CD4-positive, alpha-beta T cell treated with Interleukin-10 for 1 hour (primary cell): ENCODE results near the gene MACROD2.

ENCODE experiments used
- DNase-seq: peaks from one replicate; pipeline ENCODE4 v3.0.0-alpha.2; 2020

Gene MACROD2

DNA sequence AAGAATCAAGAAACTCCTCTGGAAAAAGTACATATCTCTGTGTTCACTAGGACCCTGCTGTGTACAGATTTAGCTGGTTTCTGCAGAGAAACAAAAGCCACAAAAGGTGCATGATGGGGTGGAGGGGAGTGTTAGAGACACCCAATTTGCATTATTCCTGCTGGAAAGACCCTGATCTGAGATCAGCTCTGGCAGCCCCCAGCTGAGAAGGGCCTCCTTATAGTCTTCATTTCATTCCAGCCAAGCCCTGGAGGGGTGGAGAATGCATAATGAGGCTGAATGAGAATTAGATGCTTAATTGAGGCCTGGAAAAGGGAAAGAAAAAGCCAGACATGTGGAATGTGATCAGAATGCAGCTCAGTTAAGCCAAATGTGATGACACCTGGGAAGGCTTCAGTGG is 2032.4 kb downstream of the MACROD2 start:
- no peak for DNase-seq

DNA sequence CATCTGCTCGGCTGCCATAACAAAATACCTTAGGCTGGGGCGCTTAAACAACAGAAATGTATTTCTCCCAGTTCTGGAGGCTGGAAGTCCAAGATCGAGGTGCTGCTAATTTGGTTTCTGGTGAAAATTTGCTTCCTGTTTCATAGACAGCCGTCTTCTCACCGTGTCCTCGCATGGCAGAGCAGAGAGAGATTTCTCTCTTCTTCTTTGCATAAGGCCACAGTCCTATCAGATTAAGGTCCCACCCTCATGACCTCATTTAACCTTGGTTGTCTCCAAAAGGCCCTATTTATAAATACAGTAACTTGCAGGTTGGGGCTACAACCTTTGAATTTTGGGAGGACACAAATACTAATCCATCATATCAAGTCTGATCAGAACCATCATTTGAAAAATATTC is 2033.6 kb downstream of the MACROD2 start:
- no peak for DNase-seq

DNA sequence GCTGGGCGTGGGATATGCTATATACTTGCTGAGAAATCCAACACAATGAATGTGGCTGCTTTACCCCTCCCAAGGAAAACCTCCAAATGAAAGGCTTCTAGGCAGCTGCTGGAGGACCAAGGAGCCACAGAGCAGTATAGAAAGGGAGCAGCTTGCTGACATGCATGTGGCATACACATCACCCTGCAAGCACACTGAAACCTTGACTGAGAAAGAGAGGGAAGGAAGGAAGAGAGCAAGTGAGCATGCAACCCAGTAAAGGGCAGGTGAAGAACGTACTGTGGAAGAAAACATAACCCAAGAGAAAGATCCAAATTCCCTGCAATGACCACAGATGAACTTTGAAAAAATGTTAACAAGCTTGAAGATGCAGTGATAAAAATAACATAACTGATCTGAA is 2034.9 kb downstream of the MACROD2 start:
- no peak for DNase-seq

DNA sequence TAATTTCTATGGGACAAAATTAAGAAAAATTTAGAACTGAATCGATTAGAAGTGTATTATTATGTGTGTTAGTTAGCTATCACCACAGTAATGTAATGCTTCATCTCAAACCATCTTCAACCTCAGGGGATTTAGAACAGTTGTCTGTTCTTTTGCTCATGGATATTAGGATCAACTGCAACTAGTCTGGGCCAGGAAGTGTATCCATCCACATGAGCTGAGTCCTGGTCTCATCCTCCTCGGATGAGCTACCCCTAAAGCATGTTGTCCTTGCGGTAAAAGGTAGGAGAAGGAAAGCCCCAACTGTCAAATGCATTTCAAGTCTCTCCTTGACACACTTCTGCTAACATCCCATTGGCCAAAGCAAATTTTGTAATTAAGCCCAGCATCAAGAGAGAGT is 2040.3 kb downstream of the MACROD2 start:
- no peak for DNase-seq

DNA sequence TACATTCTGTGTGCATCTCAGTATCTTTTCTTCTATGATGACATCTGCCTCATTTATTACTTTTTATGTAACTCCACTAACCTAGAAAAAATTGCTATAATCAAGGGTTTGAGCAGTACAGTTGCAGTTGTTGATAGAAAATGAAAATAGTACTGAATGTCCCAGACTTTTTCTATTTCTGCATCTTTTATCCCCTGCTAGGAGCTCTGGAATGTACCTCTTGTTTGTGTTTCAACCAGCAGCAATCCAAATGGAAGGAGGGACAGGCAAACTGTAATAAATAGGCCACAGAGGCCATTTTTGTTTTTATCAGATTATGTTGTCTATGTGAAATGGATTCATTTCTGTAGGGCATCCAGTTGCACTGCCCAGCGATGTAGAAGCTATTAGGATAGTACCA is 2041.0 kb downstream of the MACROD2 start:
- DNase-seq = no peak

DNA sequence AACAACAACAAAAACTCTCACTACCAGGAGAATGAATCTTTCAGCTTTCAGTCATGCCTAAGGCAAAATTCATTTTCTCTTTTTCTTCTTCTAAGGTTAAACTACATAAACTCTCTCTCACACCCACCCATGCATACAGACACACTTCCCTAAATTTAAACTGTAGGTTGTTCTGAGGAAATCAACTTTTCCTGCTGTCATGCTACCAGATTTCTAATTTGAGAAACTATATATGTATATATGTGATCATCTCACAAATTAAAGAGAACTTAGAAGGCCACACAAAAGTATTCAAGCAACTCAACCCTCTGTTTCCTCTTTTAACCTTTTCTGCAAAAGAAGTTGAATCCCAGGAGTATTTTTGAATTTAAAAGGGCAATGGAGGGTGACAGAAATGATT is 2045.4 kb downstream of the MACROD2 start:
- no peak for DNase-seq

DNA sequence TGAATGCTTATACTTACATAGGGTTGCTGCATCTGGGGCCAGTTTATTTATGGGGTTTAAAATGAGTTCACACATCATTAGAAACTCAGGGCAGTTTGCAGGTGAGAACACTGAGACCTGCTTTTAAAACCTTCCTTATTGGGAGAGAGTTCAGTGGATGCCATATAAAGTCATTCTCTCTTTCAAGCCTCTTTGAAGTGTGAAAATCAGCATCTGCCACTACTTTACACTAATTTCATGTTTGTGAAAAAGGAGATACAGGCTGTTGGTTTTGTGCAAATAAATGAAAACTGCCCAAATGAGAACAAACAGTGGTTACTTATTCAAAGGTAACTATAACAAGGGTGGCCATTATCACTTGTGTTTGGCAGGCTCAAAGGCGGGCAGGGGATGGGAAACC is 2047.4 kb downstream of the MACROD2 start:
- DNase-seq = no peak

DNA sequence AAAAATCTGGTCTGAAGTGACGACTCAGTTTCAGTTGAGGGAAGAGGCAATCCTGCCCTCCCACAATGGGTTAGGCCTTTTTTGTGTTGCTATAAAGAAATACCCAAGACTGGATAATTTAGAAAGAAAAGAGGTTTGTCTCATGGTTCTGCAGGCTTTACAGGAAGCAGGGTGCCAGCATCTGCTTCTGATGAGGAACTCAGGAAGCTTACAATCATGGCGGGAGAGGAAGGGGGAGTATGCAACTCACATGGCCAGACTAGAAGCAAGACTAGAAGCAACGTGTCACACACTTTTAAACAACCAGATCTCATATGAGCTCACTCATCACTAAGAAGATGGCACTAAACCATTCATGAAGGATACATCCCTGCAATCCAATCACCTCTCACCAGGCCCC is 2048.6 kb downstream of the MACROD2 start:
- DNase-seq = no peak

DNA sequence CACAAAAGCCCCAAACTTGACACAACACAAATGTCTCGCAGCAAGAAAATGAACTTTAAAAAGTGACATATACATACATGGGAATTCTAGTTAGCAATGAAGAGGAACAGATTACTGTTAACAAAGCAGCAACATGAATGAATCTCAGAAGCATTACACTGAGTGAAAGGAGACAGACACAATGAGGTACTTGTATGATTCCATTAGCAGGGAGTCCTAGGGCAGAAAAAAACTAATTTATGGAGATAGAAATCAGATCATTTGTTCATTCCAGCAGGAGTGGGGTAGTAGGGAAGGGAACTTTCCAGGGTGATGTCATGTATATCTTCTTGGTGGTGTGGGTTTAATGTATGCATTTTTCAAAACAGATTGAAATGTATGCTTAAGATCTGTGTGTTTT is 2053.6 kb downstream of the MACROD2 start:
- no peak for DNase-seq

DNA sequence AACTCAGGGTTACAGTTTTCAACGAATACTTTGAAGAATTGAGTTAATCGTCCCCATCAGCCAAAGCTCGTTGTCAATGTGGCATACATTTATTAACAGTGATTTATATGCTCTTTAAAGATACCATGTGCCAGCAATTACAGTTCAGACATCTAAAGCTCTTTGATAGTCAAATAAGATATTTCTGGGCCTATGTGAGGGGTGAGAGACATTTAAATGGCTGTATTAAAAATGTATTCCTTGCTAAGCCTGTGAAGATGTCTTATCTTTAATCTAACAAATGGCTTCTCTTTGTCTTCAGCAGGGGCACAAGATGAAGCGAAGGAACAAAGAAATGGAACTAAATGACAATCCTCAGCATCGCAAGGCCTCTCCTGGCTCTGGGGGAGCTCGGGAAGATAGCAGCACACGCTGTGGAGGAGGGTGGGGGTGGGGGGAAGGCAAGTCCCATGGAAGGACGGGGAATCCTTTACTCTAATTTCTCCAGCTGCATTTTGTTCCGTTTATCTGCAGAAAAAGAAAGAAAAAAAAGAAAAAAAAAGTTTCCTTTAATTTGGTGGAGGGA is 2054.3 kb downstream of the MACROD2 start:
- DNase-seq = no peak

DNA sequence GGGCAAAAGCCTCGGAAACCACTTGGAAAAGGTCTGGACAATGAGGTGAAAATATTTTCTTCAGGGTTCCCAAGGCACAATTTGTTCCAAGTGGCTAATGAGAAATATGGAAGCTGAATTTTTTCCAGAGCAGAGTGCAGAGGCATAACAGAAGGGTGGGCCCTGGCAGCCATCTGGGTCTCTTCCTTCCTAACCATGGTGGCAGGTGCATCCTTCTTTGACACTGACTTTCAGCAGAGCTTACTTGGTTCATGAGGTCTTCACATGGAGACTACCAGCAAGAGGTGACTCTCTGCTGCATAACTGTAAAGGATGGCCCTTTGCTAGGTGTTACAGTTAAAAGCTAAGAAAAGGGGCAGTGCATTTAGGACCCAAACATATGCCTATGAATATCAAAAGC is 2055.1 kb downstream of the MACROD2 start:
- no peak for DNase-seq

DNA sequence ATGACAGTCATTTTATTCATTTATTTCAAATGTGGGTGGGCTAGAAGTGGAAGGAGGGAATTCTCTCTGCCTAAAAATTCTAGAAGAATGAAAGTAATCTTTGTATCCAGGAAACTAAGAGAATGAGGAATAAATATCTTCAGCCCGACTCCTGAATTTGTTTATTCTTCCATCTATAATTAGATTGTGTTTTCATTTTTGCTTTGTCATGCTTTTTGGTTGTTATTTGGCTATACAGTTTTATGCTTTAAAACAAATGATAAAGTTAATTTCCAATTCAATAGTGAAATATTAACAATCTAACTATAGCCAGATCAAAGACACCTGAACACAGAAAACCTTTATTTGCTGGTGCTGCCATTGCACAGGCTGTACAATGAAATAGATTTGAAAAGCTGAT is 2056.7 kb downstream of the MACROD2 start:
- DNase-seq = no peak

DNA sequence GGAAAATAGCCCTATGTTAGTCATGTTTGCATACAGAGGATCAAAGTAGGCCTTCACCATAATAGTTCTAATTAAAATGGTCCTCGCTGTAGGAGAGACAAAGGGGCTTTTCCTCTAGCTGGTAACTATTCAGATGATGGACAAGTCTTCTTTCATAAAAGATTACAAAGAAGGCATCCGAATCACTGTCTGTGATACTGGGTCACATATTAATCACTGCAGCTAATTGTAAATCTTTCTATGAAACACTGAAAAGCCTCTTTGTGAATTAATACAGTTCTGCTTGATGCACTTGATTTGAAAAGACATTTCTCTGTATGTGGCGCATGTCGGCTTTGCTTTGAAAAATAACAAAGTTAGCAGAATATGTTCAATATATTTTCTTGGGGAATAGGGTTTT is 2057.1 kb downstream of the MACROD2 start:
- DNase-seq = no peak

DNA sequence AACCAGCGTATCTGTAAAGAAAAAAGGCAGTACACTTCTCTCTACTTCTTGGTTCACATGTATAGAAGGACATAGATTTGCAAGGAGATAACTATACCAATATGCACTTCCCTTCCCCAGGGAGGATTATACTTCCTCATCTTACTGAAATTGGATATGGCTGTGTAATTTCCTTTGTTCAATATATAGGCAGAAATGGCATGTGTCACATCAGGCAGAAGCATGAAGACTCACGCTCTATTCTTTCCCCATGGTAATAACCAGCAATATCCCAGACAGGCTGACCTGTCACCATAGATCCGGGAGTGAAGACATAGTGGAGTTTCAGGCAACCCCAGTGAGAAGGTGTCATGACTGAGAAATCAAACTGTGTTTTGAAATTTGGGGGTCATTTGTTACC is 2059.7 kb downstream of the MACROD2 start:
- no peak for DNase-seq

DNA sequence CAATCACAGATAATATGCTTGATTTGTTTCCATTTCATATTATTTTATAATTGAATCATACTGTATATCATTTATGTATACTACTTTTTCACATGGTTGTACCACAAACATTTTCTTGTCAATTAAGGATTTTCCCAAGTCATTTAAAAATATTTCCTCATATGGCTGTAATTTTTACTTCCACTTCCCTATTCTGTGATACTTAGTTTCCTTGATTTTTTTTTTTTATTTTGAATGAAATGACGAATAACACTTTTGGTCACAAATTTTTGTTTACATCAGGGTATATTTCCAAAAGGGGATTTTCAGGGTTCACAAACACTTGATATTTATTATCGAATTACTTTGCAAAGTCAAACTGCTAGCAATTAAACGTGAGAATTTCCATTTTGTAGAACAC is 2062.3 kb downstream of the MACROD2 start:
- DNase-seq = no peak

DNA sequence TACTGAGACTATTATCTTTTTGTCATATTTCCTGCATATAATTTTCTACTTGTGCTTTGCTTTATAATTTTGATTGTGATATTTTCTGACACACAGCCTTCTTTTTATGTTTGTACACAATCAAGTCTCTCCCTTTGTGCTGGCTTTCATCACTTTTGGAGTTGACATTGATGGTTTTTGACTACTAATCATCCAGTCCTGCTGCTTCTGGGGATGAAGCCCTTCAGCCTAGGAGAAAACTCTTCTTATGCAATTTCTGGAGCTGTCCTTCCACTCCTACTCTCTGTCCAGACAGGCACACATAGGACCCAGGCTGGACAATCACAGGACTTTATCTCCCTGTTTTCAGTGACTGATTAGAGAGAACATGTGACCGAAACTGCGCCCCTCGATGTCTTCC is 2063.0 kb downstream of the MACROD2 start:
- no peak for DNase-seq

DNA sequence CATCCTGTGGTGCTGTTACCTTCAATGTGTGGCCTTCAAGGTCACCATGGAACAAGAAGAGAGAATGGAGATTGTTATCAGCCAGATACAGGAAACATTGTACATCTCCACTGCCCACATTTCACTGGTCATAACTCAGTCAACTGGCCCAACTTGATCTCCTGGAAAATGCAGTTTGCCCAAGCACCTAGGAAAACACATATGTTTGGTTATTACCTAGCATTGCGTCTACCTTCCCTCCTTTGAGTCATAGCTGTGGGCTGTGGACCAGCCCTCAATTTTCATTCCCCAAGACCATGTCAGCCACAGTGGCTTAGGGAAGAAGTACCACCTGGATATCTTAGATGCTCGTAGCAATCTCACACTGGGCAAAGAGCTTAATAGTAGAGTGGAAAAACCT is 2064.5 kb downstream of the MACROD2 start:
- no peak for DNase-seq

DNA sequence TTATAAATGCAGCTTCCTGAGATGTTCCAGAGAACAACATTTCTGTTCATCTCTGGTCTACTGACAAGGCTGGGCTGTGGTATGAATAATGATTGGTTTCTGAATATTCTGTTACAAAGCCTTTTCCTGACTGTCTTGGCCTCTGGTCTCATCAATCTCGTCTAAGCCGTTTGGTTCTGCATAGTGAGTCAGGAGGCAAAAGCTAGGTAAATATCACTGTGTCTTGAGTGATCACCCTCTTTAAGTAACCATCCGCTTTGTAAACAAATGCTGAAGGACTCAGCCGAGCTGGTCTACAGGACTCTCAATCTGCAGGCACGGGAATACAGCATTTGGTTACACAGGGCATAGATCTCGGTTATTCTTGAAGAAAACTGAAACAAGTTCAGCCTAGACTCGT is 2066.0 kb downstream of the MACROD2 start:
- DNase-seq = no peak

DNA sequence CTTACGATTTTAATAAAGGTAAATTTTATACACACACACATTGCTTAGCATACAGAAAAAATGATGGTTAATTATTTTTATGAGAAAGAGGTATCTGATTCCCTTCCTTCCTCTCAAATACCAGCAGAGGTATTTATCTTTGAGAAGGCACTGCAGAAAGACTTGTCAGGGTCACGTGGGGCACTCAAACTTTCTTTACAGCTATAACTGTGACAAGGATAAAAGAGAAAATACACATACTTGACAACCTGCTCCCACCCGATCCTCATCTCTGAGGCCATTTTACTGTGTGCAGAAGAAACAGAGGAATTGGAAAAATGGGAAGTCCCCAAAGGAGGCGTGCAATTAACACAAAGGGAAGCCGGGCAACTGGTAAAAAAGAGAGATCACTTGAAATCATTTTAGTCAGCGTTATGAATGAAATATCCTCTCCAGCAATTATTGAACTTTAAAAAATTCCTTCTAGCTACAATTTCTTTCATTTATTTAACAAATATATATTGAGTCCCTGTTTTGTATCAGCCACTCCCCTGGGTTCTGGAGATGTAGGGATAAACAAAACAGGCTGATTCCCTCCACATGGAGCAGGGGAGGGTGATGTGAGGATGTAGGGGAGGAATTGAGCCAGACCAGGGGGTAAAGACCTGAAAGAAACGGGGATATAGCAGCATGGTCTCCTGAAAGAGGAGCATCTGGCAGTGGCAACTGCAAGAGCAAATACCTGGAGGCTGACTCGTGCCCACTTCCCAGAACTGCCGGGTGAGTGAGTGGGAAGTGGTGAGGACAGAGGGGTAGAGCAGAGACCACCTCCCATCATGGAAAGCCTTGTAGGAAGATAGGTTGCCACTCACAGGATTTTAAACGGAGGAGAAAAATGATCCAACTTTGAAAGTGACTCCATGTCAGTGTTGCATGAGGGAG is 2067.6 kb downstream of the MACROD2 start:
- DNase-seq = no peak

DNA sequence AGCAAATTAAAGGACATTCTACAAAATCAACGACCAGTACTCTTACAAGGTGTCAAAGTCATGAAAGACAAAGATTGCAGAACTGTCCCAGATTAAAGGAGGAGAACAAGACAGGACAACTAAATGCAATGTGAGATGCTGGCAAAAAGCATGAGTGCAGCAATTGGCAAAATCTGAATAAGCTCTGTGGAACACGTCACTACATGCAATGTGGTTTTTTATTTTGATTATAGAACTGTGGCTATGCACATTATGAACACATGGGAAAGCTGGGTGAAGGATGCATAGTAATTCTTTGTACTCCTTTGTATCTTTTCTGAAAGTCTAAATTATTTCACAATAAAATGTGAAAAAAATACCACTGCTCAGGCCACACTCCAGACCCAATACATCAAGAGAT is 2068.6 kb downstream of the MACROD2 start:
- no peak for DNase-seq

DNA sequence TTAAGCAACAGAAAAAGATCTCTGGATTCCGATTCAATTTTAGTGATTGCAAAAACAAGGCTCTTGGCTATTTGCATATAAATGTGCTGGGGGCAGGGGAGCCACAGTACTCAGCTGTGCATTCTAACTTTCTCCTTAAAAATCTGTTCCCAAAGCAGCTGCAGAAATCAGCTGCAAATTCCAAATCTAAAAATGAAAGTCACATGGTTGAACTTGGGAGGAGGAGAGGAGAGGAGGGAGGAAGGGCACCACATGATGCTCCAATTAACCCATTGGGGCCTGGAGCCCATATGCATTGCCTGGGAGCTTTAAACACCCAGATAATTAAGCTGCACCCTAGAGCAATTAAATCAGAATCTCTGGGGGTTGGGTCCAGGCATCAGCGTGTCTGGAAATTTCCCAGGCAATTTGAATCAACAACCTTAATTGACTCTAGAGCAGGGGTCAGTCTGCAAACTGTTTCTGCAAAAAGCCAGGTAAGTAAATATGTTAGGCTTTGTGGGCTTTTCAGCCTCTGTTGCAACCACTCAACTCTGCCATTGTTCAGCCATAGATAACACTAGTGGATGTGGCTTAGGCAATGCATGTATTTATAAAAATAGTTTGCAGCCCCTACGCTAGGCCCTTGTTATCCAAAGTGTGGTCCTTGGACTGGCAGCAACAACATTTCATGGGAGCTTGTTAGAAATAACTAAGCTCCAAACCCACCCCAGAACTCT is 2069.8 kb downstream of the MACROD2 start:
- no peak for DNase-seq

DNA sequence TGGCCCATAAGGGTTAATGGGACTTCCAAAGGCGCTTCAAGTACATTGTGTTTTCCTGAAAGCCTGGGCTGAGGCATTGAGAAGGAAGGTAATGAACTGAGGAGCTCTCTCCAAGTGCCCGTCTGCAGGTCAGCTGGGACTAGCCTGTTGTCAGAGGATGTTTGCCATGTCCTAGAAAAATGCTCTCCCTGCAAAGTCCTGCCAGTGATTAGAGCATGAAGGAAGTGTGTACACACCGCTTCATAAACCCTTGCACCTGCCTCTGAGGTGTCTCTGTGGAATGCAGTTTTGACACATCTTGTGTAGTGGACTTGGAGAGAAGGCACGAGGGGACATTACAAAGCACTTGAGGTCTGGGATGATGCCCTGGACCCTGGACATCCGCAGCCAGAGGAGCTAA is 2071.3 kb downstream of the MACROD2 start:
- DNase-seq = no peak

DNA sequence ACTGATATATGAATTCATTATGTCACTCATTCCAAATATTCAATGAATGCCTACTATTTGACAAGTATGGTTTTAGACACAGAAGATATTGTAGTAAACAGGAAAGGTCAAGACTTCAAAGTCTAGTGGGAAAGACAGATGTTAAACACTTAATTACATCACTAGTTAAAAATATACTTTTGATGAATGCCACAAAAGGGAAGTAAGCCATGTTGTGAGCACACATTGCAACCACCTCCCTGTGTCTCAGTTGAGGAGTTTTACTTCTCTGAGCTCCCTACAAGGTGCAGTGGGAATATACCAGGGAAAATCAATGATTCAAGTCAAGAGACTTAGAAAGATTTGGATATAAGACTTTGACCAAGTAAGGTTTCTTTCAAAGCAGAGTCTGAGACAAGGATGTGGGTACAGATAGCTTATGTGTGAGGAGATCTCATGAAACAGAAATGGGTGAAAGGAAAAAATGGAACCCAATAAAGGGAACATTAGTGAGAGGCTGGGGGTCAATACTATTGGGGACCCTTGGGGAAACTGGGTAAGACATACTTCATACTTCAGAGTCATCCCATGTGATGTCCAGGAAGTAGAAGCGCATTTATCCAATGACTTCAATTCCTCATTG is 2074.2 kb downstream of the MACROD2 start:
- no peak for DNase-seq

DNA sequence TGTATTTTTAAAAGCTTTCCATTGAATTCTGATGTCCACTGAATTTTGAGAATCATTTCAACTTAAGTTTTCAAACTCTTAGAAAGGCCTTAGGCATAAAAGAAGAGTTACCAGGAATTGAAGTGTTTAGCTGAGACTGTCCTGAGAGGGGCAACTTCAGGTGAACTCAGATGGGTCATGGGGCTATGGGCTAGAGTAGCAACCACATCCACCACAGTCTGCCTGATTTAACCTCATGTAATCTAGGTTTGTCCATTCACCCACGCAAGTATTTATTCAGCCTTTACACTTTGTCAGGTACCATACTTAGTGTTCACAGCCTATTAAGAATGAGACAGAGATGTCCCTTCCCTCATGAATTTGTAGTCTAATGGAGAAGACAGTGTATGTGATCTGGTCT is 2076.9 kb downstream of the MACROD2 start:
- no peak for DNase-seq
